Hepatocyte (in vitro differentiated cells): ENCODE measurements around the gene HIBCH. TPM values are rescaled to one million over a fixed set of nuclear protein-coding genes. Genes with fewer than 3 reads are reported as not detected.

Source experiments
- DNase-seq: peaks from one replicate; pipeline ENCODE4 v3.0.0-alpha.2; 2016; ENCODE audit warnings: low spot score
- H2AFZ ChIP-seq: fragments of 200-600 bp; sonication (generic); 2 replicates; pipeline ENCODE4 v1.6.0; 2016; ENCODE audit warnings: antibody characterized with exemption, mild to moderate bottlenecking
- H3K27ac ChIP-seq: fragments of 200-600 bp; sonication (generic); 2 replicates; pipeline ENCODE4 v1.5.1; 2016; ENCODE audit warnings: mild to moderate bottlenecking
- H3K27me3 ChIP-seq: fragments of 200-600 bp; sonication (generic); 2 replicates; pipeline ENCODE4 v1.6.1; 2016
- H3K36me3 ChIP-seq: fragments of 200-600 bp; sonication (generic); replicated peaks from 2 replicates; pipeline ENCODE4 v1.5.1; 2016; ENCODE audit warnings: low read depth; ENCODE audit not compliant: insufficient read depth
- H3K4me1 ChIP-seq: fragments of 200-600 bp; sonication (generic); 2 replicates; pipeline ENCODE4 v1.5.1; 2016; ENCODE audit warnings: mild to moderate bottlenecking, moderate library complexity; ENCODE audit not compliant: insufficient read depth
- H3K4me2 ChIP-seq: fragments of 200-600 bp; sonication (generic); 2 replicates; pipeline ENCODE4 v1.6.0; 2016
- H3K4me3 ChIP-seq: fragments of 200-600 bp; sonication (generic); 2 replicates; pipeline ENCODE4 v1.5.1; 2016; ENCODE audit warnings: mild to moderate bottlenecking
- H3K79me2 ChIP-seq: fragments of 200-600 bp; sonication (generic); 2 replicates; pipeline ENCODE4 v1.6.0; 2017; ENCODE audit warnings: mild to moderate bottlenecking
- H3K9me2 ChIP-seq: fragments of 200-600 bp; sonication (generic); replicated peaks from 2 replicates; pipeline ENCODE4 v1.6.0; 2017; ENCODE audit warnings: mild to moderate bottlenecking; ENCODE audit not compliant: insufficient read depth
- H3K9me3 ChIP-seq: fragments of 200-600 bp; sonication (generic); 2 replicates; pipeline ENCODE4 v1.5.1; 2016; ENCODE audit warnings: low read depth, mild to moderate bottlenecking
- H4K20me1 ChIP-seq: fragments of 200-600 bp; sonication (generic); 2 replicates; pipeline ENCODE4 v1.6.0; 2016; ENCODE audit warnings: mild to moderate bottlenecking; ENCODE audit not compliant: insufficient read depth, poor library complexity, severe bottlenecking
- EZH2 ChIP-seq: fragments of 200-600 bp; sonication (generic); IDR thresholded peaks from 2 replicates; pipeline ENCODE4 v1.6.1; 2016; ENCODE audit warnings: antibody characterized with exemption, mild to moderate bottlenecking, borderline replicate concordance
- EZH2phosphoT487 ChIP-seq: fragments of 200-600 bp; sonication (generic); IDR thresholded peaks from one replicate; pipeline ENCODE4 v1.6.1; 2018; ENCODE audit warnings: antibody characterized with exemption, mild to moderate bottlenecking, low read depth, moderate library complexity; ENCODE audit not compliant: unreplicated experiment, severe bottlenecking
- WGBS: methylation state at CpG from one replicate; pipeline ENCODE4 v1.1.6; 2016; ENCODE audit warnings: low lambda C conversion rate; ENCODE audit errors: missing lambda C conversion rate; 5-methylcytosine and 5-hydroxymethylcytosine counted together
- polyA plus RNA-seq: library from polyadenylated mRNA; unstranded; fragments of >200 nt; fragmentation: Nextera tagmentation; extraction: Ambion mirVana; gene quantifications from 2 replicates; pipeline ENCODE4 v1.2.1, GENCODE V29; 2016
- total RNA-seq: library from RNA; depleted of rRNA; stranded (reverse); fragments of >200 nt; gene quantifications from 2 replicates; pipeline ENCODE4 v1.2.3, GENCODE V29; 2014
- TF ChIP-seq, protein P1 (sequence below): fragments of 200-600 bp; sonication (generic); IDR thresholded peaks from 2 replicates; pipeline ENCODE4 v1.5.1; 2016; ENCODE audit warnings: antibody characterized with exemption, mild to moderate bottlenecking; ENCODE audit not compliant: poor library complexity

The HIBCH gene
- total and polyA plus RNA-seq, 2 experiments from 2014 or later: 30.9 to 57.0 TPM

DNA sequence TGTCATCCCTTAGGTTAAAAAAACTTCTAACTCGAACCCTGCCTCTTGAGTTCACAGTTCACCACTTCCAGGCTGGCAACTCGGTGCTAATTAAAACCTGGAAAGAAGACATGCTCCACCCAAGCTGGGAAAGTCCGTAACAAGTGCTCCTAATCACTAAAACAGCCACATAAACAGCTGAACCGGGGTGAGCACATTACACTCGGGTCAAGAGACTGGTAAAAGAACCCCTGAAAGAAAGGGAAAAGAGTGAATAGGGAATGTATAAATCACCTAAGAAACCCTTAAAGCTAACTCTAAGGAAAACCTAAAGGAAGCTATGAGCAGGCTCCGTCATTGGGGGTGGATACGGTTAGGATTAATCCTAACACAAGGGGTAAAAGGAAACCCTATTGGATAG is 102.0 kb downstream of the HIBCH start:
- no peak overlapping the region for H2AFZ ChIP-seq
- no peak for DNase-seq
- TF ChIP-seq, protein P1, sequence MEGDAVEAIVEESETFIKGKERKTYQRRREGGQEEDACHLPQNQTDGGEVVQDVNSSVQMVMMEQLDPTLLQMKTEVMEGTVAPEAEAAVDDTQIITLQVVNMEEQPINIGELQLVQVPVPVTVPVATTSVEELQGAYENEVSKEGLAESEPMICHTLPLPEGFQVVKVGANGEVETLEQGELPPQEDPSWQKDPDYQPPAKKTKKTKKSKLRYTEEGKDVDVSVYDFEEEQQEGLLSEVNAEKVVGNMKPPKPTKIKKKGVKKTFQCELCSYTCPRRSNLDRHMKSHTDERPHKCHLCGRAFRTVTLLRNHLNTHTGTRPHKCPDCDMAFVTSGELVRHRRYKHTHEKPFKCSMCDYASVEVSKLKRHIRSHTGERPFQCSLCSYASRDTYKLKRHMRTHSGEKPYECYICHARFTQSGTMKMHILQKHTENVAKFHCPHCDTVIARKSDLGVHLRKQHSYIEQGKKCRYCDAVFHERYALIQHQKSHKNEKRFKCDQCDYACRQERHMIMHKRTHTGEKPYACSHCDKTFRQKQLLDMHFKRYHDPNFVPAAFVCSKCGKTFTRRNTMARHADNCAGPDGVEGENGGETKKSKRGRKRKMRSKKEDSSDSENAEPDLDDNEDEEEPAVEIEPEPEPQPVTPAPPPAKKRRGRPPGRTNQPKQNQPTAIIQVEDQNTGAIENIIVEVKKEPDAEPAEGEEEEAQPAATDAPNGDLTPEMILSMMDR: no peak
- no peak for TF ChIP-seq EZH2
- H3K9me3 ChIP-seq: no peaks in the 10 kb centered on the region
- WGBS: 94% methylated on average over 7 of the region's 7 CpGs
- H3K79me2 ChIP-seq: no peaks in the 10 kb centered on the region
- H3K27ac ChIP-seq: no peak overlapping the region
- no peak overlapping the region for H3K4me3 ChIP-seq
- H3K4me1 ChIP-seq: no peaks in the 10 kb centered on the region
- H4K20me1 ChIP-seq: no peaks in the 10 kb centered on the region
- no peak overlapping the region for H3K4me2 ChIP-seq
- no peaks in the 10 kb centered on the region for H3K27me3 ChIP-seq
- H3K36me3 ChIP-seq: no peaks in the 10 kb centered on the region
- H3K9me2 ChIP-seq: no peaks in the 10 kb centered on the region

DNA sequence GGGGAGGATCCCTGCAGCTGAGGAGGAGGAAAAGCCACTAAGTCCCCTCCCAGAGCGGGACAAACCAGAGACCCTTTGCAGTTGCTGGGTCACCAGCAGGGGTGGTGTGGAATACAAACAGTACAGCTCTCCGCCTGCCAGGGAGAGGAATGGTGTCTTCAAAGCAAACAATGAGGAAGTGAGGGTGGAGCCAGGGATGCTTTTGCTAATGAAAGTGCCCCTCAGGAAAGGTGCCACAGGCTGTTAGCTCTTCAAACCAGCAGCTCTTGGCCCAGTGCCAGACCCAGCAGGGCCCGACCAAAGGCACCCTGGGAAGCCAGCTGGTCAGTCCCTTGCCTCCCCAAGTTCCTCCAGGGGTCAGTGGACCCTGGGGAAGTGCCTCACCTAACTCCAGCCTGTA is 102.8 kb downstream of the HIBCH start:
- H4K20me1 ChIP-seq: no peaks in the 10 kb centered on the region
- no peaks in the 10 kb centered on the region for H3K27me3 ChIP-seq
- H2AFZ ChIP-seq: no peak overlapping the region
- no peaks in the 10 kb centered on the region for H3K79me2 ChIP-seq
- TF ChIP-seq EZH2 (no peak), EZH2phosphoT487 (no peak)
- TF ChIP-seq, protein P1: no peak
- H3K4me3 ChIP-seq: no peak overlapping the region
- H3K36me3 ChIP-seq: no peaks in the 10 kb centered on the region
- DNase-seq: peak; percentile 13
- H3K4me2 ChIP-seq: no peak overlapping the region
- H3K9me2 ChIP-seq: no peaks in the 10 kb centered on the region
- H3K4me1 ChIP-seq: no peaks in the 10 kb centered on the region
- H3K27ac ChIP-seq: no peak overlapping the region
- WGBS: 77% methylated on average over 3 of the region's 3 CpGs
- H3K9me3 ChIP-seq: no peaks in the 10 kb centered on the region

DNA sequence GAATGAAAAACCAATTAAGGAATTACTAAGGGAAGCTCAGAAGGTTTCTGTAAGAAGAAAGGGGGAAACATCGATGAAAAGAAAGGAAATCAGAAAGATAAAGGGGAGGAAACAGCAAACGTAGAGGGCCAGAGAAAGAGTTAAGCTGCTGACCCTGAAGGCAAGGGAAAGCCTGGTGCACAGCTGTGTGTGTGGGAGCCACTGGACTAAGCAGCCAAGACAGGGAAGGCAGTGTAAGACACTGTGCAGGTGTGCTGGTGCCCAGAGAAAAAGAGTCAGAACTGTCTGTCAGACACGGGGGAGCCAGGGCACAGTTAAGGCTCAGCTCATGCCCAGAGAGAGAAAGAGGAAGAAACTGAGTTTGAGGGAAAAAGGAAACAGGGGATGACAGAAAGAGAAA is 104.0 kb downstream of the HIBCH start:
- Histone ChIP-seq H3K27ac (no peak overlapping the region), H3K4me3 (no peak overlapping the region), H3K9me3 (no peaks in the 10 kb centered on the region), H4K20me1 (no peaks in the 10 kb centered on the region), H3K9me2 (no peaks in the 10 kb centered on the region), H3K36me3 (no peaks in the 10 kb centered on the region), H3K4me2 (no peak overlapping the region), H3K27me3 (no peaks in the 10 kb centered on the region), H2AFZ (no peak overlapping the region), H3K79me2 (no peaks in the 10 kb centered on the region), H3K4me1 (no peaks in the 10 kb centered on the region)
- TF ChIP-seq EZH2 (no peak), EZH2phosphoT487 (no peak)
- TF ChIP-seq, protein P1: no peak
- 51% methylated on average over 3 of the region's 3 CpGs for WGBS
- DNase-seq: no peak
